HG02623 (cell line): Measurements from ENCODE around the gene DPF1.
A peak's percentile ranks its signal among the peaks of the same experiment; 100 is the strongest.
"Not testable (repeated sequence)": the region's sequence is repeated elsewhere in the genome, so short reads cannot be mapped to it uniquely, and the experiment has no call there.

Experiments used
- ATAC-seq: cut with Tn5 transposase; IDR thresholded peaks from one replicate; pipeline ENCODE4 v1.9.1; 2021; ENCODE audit warnings: moderate library complexity; ENCODE audit not compliant: unreplicated experiment

Gene DPF1

GRCh38 chr19:38250821-38251563 lies 27.0 kb upstream of the DPF1 start:
- no peak for ATAC-seq

GRCh38 chr19:38250428-38250820 lies 26.4 kb upstream of the DPF1 start:
- no peak for ATAC-seq

GRCh38 chr19:38248421-38248820 lies 24.4 kb upstream of the DPF1 start:
- ATAC-seq: no peak

- ATAC-seq: no peak
Measured at GRCh38 chr19:38247734-38248268, 23.8 kb upstream of the DPF1 start.

- ATAC-seq: no peak
Measured at GRCh38 chr19:38247126-38247525, 23.1 kb upstream of the DPF1 start.

GRCh38 chr19:38245826-38246498 lies 21.9 kb upstream of the DPF1 start:
- no peak for ATAC-seq

DNA sequence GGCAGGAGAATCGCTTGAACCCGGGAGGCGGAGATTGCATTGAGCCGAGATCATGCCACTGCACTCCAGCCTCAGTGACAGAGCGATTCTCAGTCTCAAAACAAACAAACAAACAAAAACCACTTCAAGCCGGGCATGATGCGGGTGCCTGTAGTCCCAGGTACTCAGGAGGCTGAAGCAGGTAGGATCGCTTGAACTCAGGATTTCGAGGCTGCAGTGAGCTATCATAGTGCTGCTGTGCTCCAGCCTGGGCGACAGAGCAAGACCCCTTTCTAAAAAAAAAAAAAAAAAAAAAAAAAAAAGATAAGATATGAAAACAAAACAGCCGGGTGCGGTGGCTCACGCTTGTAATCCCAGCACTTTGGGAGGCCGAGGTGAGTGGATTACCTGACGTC lies 19.3 kb upstream of the DPF1 start:
- no peak for ATAC-seq

GRCh38 chr19:38239816-38240215 lies 15.8 kb upstream of the DPF1 start:
- ATAC-seq: no peak

- ATAC-seq: no peak
Measured at GRCh38 chr19:38234615-38235014, 10.6 kb upstream of the DPF1 start.

DNA sequence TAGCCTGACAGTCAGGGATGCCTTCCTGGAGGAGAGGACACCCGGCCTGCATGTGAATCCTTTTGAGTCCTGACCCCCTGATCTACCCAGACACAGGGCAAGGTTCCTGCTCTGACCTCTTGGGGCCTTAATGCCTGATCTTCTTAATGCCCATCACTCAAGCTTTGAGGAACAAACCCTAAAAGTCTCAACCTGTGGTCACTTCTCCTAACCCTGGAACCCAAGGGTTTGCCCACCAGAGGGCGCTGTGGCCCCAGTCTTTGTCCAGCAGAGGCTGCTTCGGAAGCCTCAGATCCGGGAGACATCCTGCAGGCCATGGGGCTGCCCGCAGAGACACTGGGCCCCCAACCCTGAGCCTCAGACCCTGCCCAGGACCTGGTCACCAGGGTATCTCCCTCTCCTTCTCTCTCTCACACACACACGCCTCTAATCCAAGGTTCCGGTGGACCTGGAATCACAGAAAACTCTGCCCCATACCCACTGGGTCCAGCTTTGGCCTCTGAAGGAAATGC lies 9.8 kb upstream of the DPF1 start:
- ATAC-seq: no peak

GRCh38 chr19:38231918-38232317 lies 7.9 kb upstream of the DPF1 start:
- no peak for ATAC-seq

- not testable (repeated sequence) for ATAC-seq
Measured at GRCh38 chr19:38230506-38231133, 6.6 kb upstream of the DPF1 start.

DNA sequence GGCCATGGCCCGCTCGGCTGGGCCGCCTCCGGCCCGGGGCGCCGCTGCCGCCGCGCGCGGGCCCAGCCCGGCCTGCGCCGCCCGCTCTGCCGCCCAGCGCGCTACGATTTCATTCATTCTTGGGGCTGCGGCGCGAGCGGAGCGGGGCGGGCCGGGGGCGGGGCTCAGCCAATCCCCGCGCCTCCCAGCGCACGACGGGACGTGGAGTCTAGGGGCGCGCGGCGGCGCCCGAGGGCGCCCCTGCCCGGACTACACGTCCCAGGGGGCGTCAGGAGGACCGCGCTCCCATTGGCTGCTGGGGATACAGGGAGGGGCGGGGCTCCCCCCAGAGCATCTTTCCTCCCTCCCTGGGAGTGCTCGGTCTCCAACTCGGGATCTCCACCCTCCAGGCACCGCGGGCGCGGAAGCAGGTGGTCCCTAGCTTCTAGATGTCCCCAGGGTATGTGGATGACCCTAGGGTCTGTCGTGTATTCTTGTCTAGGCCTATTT lies 5.6 kb upstream of the DPF1 start:
- ATAC-seq: peak; percentile 70

- ATAC-seq: no peak
Measured at GRCh38 chr19:38228491-38229439, 4.7 kb upstream of the DPF1 start.

DNA sequence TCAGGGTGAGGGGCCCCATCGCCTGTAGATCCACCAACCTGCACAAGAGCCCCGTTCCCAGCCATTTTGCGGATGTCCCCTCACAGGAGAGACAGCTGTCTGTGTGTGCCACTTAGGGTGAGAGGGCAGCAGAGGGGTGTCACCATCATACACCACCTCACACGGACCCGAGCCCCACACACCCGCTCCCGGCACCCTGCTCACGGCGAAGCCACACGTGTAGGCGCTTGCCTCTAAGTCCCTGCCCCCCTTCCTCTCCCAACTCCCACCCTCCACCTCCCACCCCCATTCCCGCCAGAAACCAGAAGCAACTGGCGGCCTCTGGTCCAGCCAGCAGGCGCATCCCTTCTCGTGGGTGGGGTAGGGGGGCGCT lies 4.0 kb upstream of the DPF1 start:
- ATAC-seq: no peak

DNA sequence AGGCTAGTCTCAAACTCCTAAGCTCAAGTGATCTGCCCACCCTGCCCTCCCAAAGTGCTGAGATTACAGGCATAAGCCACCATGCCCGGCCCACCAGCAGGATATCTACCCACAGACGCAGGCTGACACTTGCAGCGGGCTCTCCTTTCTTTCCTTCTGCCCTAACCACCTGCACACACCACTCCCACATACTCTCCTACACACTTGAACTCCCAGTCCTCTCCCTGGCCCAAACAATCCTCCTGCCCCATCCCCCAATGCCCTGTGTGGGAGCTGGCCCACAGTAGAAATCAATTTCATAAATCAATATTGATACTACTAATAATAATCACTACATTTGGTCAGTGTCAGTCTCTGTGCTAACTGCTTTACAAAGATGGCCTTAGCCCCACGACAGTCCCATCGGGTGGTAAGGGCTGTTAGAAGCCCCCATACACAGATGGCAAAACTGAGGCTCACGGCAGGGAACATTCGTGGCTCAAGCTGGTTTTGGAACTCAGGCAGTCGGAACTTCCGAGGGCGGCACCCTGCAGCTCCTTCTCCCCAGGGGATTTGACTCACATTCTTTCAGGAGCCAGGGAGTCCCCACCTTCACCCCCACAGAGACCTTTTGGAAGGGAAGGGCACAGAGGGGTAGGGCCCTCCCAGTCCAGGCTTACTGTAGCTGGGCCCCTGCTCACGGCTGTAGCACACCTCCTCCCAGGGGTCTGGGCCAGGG lies 3.4 kb upstream of the DPF1 start:
- ATAC-seq: no peak

DNA sequence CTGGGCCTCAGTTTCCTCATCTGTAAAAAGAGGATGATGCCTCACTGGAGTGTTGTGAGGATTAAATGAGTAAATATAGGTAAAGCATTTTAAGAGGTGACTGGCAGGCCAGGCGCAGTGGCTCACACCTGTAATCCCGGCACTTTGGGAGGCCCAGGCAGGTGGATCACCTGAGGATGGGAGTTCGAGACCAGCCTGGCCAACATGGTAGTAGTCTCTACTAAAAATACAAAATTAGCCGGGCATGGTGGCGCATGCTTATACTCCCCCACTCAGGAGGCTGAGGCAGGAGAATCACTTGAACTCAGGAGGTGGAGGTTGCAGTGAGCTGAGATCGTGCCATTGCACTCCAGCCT lies 819 bp upstream of the DPF1 start:
- ATAC-seq: not testable (repeated sequence)

- ATAC-seq: no peak
Measured at GRCh38 chr19:38223617-38224013, 407 bp downstream of the DPF1 start.

GRCh38 chr19:38223119-38223523 lies 901 bp downstream of the DPF1 start:
- no peak for ATAC-seq
